Kidney (tissue), 14 donors: ENCODE results near the gene NGFR. TPM values are rescaled to one million over a fixed set of nuclear protein-coding genes. Genes with fewer than 3 reads are reported as not detected.
A peak's percentile ranks its signal among the peaks of the same experiment; 100 is the strongest.

Source experiments
- DNase-seq, 5 donors: peaks; one replicate each; pipeline ENCODE4 v3.0.0-alpha.2; 2013 to 2020
- FAIRE-seq: peaks from 2 replicates; lab custom pipeline; 2012; peaks lifted over from hg19 to GRCh38; lab: Jason Lieb, UNC
- H3K27ac ChIP-seq, 2 donors: one replicate each; pipeline ENCODE4 v1.7.0; 2013; ENCODE audit warnings: low read depth in 2 of 2, low read length in 2 of 2, inconsistent platforms in 1 of 2
- H3K27me3 ChIP-seq: one replicate; pipeline ENCODE4 v1.7.1; 2013; ENCODE audit warnings: low read length, inconsistent platforms; ENCODE audit not compliant: control insufficient read depth, insufficient read depth
- H3K36me3 ChIP-seq, 3 donors: one replicate each; pipeline versions ENCODE4 v1.7.0 to v1.7.1; 2013; ENCODE audit warnings: low read length in 3 of 3, control low read depth in 1 of 3, inconsistent platforms in 1 of 3; ENCODE audit not compliant: insufficient read depth in 3 of 3, control insufficient read depth in 2 of 3
- H3K4me1 ChIP-seq, 3 donors: one replicate each; pipeline versions ENCODE4 v1.7.0 to v1.7.1; 2013; ENCODE audit warnings: low read length in 3 of 3, inconsistent platforms in 1 of 3, low read depth in 1 of 3; ENCODE audit not compliant: control insufficient read depth in 2 of 3, insufficient read depth in 2 of 3
- H3K4me3 ChIP-seq, 3 donors: one replicate each; pipeline versions ENCODE4 v1.7.0 to v1.8.1; 2013; ENCODE audit warnings: low read length in 3 of 3, control low read depth in 1 of 3, inconsistent platforms in 1 of 3
- H3K9ac ChIP-seq, 3 donors: one replicate each; pipeline versions ENCODE4 v1.7.0 to v1.7.1; 2013; ENCODE audit warnings: low read length in 3 of 3, control low read depth in 1 of 3, inconsistent platforms in 1 of 3
- H3K9me3 ChIP-seq, 3 donors: one replicate each; pipeline versions ENCODE4 v1.7.0 to v1.7.1; 2013; ENCODE audit warnings: low read length in 3 of 3, control low read depth in 1 of 3, inconsistent platforms in 1 of 3; ENCODE audit not compliant: control insufficient read depth in 2 of 3, insufficient read depth in 1 of 3
- intact Hi-C: fragments of 100-400 bp; cut with DNase I; formaldehyde crosslinking; loops from one replicate; pipeline ENCODE4 v1.11.1; 2022
- polyA plus RNA-seq: library from polyadenylated mRNA; stranded (reverse); fragments of 350-450 nt; fragmentation: Illumina TruSeq; extraction: RNeasy Lipid Tissue Mini Kit (QIAGEN cat#74804); gene quantifications from one replicate; pipeline ENCODE4 v1.2.3, GENCODE V29; 2014; ENCODE audit warnings: low read depth, low replicate concordance; ENCODE audit not compliant: insufficient read depth
- total RNA-seq: library from RNA; stranded (reverse); fragmentation: NEBNext Ultra II Directional; extraction: Animal tissue kit (Norgen Biotek cat#: 25700); gene quantifications from one replicate; pipeline ENCODE4 v1.2.1, GENCODE V29; 2021
- TF ChIP-seq, protein P1 (sequence below): IDR thresholded peaks from 3 replicates; pipeline ENCODE4 v1.5.1; 2012; ENCODE audit warnings: mild to moderate bottlenecking, moderate library complexity, borderline replicate concordance; ENCODE audit not compliant: insufficient read depth; ENCODE audit errors: extremely low read depth
- donor health status: control.
- donor health status: control.
- donor health status: control.
- donor health status: control.
- donor health status: control.
- donor health status: DM: yes; HTN: yes; CAD: no.
- donor health status: Normal renal cell carcinoma (clear cell type).

Gene NGFR
- total and polyA plus RNA-seq, 2 donors from 2014 or later = 9.4 to 13.2 TPM

GRCh38 chr17:49494399-49494985, 601 bp upstream of the NGFR start:
- intact Hi-C loops = loop anchor here (10.0 kb wide), 1 partner anchor 60 kb away; no protein-coding TSS in a partner anchor
- no peak overlapping the region for H3K9ac ChIP-seq
- DNase-seq (no peak), FAIRE-seq (no peak)
- peaks cover 0 to 20% (median 0%) of the 10 kb centered on the region in 3 donors for H3K4me1 ChIP-seq
- no peaks in the 10 kb centered on the region for H3K36me3 ChIP-seq
- TF ChIP-seq, protein P1, sequence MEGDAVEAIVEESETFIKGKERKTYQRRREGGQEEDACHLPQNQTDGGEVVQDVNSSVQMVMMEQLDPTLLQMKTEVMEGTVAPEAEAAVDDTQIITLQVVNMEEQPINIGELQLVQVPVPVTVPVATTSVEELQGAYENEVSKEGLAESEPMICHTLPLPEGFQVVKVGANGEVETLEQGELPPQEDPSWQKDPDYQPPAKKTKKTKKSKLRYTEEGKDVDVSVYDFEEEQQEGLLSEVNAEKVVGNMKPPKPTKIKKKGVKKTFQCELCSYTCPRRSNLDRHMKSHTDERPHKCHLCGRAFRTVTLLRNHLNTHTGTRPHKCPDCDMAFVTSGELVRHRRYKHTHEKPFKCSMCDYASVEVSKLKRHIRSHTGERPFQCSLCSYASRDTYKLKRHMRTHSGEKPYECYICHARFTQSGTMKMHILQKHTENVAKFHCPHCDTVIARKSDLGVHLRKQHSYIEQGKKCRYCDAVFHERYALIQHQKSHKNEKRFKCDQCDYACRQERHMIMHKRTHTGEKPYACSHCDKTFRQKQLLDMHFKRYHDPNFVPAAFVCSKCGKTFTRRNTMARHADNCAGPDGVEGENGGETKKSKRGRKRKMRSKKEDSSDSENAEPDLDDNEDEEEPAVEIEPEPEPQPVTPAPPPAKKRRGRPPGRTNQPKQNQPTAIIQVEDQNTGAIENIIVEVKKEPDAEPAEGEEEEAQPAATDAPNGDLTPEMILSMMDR = no peak
- no peak overlapping the region for H3K27ac ChIP-seq
- H3K4me3 ChIP-seq = no peak overlapping the region
- H3K27me3 ChIP-seq = peaks cover 16% of the 10 kb centered on the region
- H3K9me3 ChIP-seq = no peaks in the 10 kb centered on the region

- Histone ChIP-seq H3K27ac (no peak overlapping the region), H3K9ac (peak overlapping the region in 1 of 3 donors; percentile 19), H3K4me3 (peak overlapping the region in 1 of 3 donors; percentile 51), H3K4me1 (peaks cover 0 to 20% (median 0%) of the 10 kb centered on the region in 3 donors), H3K27me3 (peaks cover 16% of the 10 kb centered on the region), H3K9me3 (no peaks in the 10 kb centered on the region), H3K36me3 (no peaks in the 10 kb centered on the region)
- TF ChIP-seq, protein P1 = no peak
- FAIRE-seq = no peak
- DNase-seq = peak in 2 of 5 donors; percentile 66 to 79
- intact Hi-C loops = loop anchor here (10.0 kb wide), 1 partner anchor 59 kb away; no protein-coding TSS in a partner anchor
Observed at GRCh38 chr17:49495842-49496182, 719 bp downstream of the NGFR start.

DNA sequence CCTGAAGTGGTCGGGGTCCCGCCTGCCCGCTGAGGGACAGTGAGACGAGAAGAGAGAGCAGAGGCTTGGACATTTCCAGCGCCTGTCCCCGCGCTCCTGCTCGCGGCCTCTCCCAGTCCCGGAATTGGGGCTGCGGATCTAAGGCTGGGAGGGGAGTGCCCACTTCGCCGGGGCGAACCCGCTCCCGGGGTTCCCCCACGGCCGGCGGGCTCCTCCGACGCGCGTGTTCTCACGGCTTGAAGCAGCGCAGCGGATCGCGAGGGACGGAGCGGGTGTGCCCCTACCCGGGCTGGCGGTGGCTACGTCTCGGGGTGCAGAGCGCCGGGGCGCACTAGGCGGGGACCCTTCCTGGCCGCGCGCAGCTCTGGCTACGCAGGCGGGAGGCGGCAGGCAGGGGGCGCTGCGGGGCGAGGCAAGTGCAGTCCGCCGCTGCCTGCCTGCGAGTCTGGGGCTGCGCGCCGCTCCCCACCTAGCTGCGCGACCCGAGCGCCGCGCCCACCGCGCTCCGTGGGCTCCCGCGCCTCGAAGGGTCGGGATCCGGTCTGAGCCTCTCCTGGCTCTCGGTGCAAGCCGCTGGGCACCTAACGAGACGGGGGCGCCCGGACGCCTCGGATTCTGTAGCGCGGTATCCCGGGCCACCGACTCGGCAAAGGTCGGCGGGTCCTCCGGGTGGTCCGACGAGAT, 1.2 kb downstream of the NGFR start:
- Histone ChIP-seq H3K27ac (no peak overlapping the region), H3K4me1 (peaks cover 0 to 20% (median 0%) of the 10 kb centered on the region in 3 donors), H3K27me3 (peaks cover 16% of the 10 kb centered on the region), H3K36me3 (no peaks in the 10 kb centered on the region), H3K4me3 (peak overlapping the region in 2 of 3 donors; percentile 48 to 51), H3K9me3 (no peaks in the 10 kb centered on the region), H3K9ac (no peak overlapping the region)
- TF ChIP-seq, protein P1 = peak; percentile 89
- peak; percentile 73 to 90 (median 86) for DNase-seq
- intact Hi-C loops = loop anchor here (10.0 kb wide), 1 partner anchor 58 kb away; no protein-coding TSS in a partner anchor
- FAIRE-seq = no peak
